ENCODE measurements around the gene TBX10.

DNA sequence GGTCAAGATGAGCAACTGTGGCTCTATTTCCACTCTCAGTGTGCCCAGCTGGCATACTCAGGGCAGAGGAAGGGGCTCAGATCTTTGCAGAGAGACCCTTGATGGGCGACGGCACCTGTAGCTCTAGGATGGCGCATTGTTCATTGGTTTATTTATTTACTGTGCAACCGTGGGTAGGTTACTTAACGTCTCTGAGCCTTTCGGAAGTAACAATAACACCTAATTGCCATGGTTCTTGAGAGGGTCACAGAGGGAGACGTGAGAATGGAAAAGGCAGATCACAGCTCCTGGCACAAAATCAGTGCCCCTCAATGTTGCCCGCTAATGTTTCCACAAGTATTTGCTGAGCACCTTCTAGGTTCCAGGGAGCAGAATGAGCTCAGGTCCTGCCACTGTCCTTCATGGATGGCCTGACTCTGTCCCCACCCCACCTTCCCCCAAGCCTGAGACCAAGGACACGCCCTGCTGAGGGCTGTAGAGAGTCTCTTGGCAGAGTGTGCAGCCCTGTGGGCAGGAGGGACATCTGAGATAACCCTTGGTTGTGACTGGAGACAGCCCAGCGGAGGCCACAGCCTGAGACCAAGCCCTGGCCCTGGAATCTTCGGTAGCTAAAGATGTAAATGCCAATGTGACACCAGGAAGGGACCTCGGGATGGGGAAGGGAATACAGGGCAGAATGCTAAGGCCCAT is 35.6 kb upstream of the TBX10 start:
- no peak for TF ChIP-seq EZH2 (IDR thresholded peaks at IDR 0.05; ENCODE audit: borderline replicate concordance, low read length)
- TF ChIP-seq, protein P1, sequence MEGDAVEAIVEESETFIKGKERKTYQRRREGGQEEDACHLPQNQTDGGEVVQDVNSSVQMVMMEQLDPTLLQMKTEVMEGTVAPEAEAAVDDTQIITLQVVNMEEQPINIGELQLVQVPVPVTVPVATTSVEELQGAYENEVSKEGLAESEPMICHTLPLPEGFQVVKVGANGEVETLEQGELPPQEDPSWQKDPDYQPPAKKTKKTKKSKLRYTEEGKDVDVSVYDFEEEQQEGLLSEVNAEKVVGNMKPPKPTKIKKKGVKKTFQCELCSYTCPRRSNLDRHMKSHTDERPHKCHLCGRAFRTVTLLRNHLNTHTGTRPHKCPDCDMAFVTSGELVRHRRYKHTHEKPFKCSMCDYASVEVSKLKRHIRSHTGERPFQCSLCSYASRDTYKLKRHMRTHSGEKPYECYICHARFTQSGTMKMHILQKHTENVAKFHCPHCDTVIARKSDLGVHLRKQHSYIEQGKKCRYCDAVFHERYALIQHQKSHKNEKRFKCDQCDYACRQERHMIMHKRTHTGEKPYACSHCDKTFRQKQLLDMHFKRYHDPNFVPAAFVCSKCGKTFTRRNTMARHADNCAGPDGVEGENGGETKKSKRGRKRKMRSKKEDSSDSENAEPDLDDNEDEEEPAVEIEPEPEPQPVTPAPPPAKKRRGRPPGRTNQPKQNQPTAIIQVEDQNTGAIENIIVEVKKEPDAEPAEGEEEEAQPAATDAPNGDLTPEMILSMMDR (conservative IDR thresholded peaks at IDR 0.05 in 1 of 2, IDR thresholded peaks at IDR 0.05 in 1 of 2; ENCODE audit: extremely low read depth in 1 of 2, insufficient read depth in 1 of 2, low read depth in 1 of 2, low read length in 2 of 2): no peak
